Measurements from ENCODE around the gene WDR83. TPM values are rescaled to one million over a fixed set of nuclear protein-coding genes. Genes with fewer than 3 reads are reported as not detected.

The WDR83 gene
- total and polyA plus RNA-seq, 10 of the 15 experiments (the other 5 are each of a cell fraction or from before 2014, with no cell fraction given) = 0.58 to 17.7 (median 10.8) TPM

DNA sequence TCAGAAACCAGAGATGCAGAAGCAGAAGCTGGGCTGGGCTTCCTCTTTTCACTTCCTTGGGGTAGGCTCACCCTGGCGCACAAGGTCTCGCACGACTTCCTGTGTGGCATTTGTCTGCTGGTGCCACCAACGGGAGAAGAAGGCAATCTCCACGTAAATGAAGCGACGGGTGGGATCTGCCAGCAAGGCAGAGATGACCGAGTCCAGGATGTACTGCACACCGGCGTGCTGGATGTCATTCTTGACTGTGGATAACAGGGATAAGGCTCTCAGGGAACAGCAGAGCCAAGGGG is 1.4 kb upstream of the WDR83 start (continued):
- TF ChIP-seq ZNF687 (IDR thresholded peaks at IDR 0.05) (peak; percentile 66), RELB (IDR thresholded peaks at IDR 0.05; ENCODE audit: low read depth) (peak; percentile 26; the same call in 1 of the 2 replicates), CHD4 (IDR thresholded peaks at IDR 0.05) (no peak), JUND (IDR thresholded peaks at IDR 0.05; ENCODE audit: low read depth, low read length) (no peak), HCFC1 (IDR thresholded peaks at IDR 0.05; ENCODE audit: low read length) (peak; percentile 36; the same call in 1 of the 2 replicates), HDGF (IDR thresholded peaks at IDR 0.05) (no peak), TBL1XR1 (IDR thresholded peaks at IDR 0.05; ENCODE audit: low read depth, low read length) (no peak), MAX (IDR thresholded peaks at IDR 0.05; ENCODE audit: low read depth, low read length) (peak; percentile 88; the same call in 1 of the 2 replicates), POU2F2 (IDR thresholded peaks at IDR 0.05; ENCODE audit: borderline replicate concordance, low read depth, low read length) (0 out of 3 replicates have a peak, but pooled peaks have one; percentile 2), SMAD5 (IDR thresholded peaks at IDR 0.05; ENCODE audit: low read depth) (no peak), POLR2AphosphoS5 (IDR thresholded peaks at IDR 0.05; ENCODE audit: low read length) (peak; percentile 84), HDAC6 (IDR thresholded peaks at IDR 0.05; ENCODE audit: unreplicated experiment) (no peak), JUNB (IDR thresholded peaks at IDR 0.05) (no peak), CHD2 (IDR thresholded peaks at IDR 0.05; ENCODE audit: borderline replicate concordance, low read depth, low read length) (0 out of 2 replicates have a peak, but pooled peaks have one; percentile 14), ZBED1 (IDR thresholded peaks at IDR 0.05; ENCODE audit: borderline replicate concordance) (no peak), DPF2 (IDR thresholded peaks at IDR 0.05) (no peak), ESRRA (IDR thresholded peaks at IDR 0.05; ENCODE audit: low read length) (no peak), RBBP5 (conservative IDR thresholded peaks at IDR 0.05) (no peak), BCLAF1 (IDR thresholded peaks at IDR 0.05) (no peak), SP1 (IDR thresholded peaks at IDR 0.05; ENCODE audit: low read depth, low read length) (peak; percentile 5), CHD1 (IDR thresholded peaks at IDR 0.05; ENCODE audit: low read depth, low read length) (no peak)
- TF ChIP-seq, protein P1, sequence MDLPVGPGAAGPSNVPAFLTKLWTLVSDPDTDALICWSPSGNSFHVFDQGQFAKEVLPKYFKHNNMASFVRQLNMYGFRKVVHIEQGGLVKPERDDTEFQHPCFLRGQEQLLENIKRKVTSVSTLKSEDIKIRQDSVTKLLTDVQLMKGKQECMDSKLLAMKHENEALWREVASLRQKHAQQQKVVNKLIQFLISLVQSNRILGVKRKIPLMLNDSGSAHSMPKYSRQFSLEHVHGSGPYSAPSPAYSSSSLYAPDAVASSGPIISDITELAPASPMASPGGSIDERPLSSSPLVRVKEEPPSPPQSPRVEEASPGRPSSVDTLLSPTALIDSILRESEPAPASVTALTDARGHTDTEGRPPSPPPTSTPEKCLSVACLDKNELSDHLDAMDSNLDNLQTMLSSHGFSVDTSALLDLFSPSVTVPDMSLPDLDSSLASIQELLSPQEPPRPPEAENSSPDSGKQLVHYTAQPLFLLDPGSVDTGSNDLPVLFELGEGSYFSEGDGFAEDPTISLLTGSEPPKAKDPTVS (IDR thresholded peaks at IDR 0.05; ENCODE audit: low read depth, low read length) = no peak
